Measurements from ENCODE around the gene OTOGL. TPM values are rescaled to one million over a fixed set of nuclear protein-coding genes. Genes with fewer than 3 reads are reported as not detected.

The OTOGL gene
- total RNA-seq, 1 experiment from 2014 or later: 0.44 TPM

DNA sequence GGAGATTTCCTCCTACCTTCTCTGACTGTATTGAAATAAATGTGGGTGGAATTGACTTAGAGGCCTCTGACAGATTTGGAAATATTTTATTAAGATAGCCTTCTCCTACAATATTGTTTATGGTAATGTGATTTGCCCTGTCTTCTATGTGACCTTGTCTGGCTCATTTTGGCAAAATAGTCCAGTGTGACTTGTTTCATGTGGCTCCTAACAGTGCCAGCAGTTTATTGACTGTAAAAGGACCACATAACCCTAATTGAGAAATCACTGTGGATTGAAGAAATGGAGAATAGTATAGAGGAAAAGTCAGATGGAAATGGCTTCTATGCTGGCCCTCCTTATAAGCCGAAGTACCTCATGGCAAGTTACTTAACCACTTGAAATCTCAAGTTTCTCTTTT, 173.8 kb downstream of the OTOGL start:
- DNase-seq: no peak
- H3K36me3 ChIP-seq (ENCODE audit: low read depth, low read length): no peaks in the 10 kb centered on the region
- H3K4me2 ChIP-seq (ENCODE audit: low read length): no peak overlapping the region
- H3K9me2 ChIP-seq (replicated peaks; ENCODE audit: low read length): no peaks in the 10 kb centered on the region
- no peak overlapping the region for H3K9ac ChIP-seq (ENCODE audit: low read length)
- no peak for ATAC-seq
- no peaks in the 10 kb centered on the region for H4K20me1 ChIP-seq (ENCODE audit: low read length)
- H3K4me3 ChIP-seq (ENCODE audit: low read length): no peak overlapping the region
- intact Hi-C loops (cut with micrococcal nuclease): loop anchor here (10.0 kb wide), 1 partner anchor 238 kb away; no protein-coding TSS in a partner anchor
- no TSS peak for BruUV-seq (replicated peaks)
- ChIA-PET CTCF (no interaction called here), POLR2A (ENCODE audit: unreplicated experiment) (interaction anchor here (0.6 to 0.7 kb wide), 2 partner anchors 15 to 726 kb away, joined by 3 read pairs; no protein-coding TSS in a partner anchor)
- no peaks in the 10 kb centered on the region for H3K9me3 ChIP-seq (ENCODE audit: low read length)
- no peak overlapping the region for H2AFZ ChIP-seq (ENCODE audit: low read length)
- no peak for TF ChIP-seq EZH2 (IDR thresholded peaks at IDR 0.05; ENCODE audit: low read length, unreplicated experiment)
- no peak for TF ChIP-seq CTCF (conservative IDR thresholded peaks at IDR 0.05; ENCODE audit: low read depth, low read length)
- TF ChIP-seq EZH2phosphoT487 (IDR thresholded peaks at IDR 0.05; ENCODE audit: borderline replicate concordance, low read length): no peak
- H3K79me2 ChIP-seq (ENCODE audit: low read length): no peaks in the 10 kb centered on the region
- no peak overlapping the region for H3K27ac ChIP-seq (ENCODE audit: low read length)
- H3F3A ChIP-seq (ENCODE audit: low read length, unreplicated experiment): no peaks in the 10 kb centered on the region
- no peaks in the 10 kb centered on the region for H3K27me3 ChIP-seq (ENCODE audit: low read length)
- peaks cover 26% of the 10 kb centered on the region for H3K4me1 ChIP-seq (ENCODE audit: insufficient read depth, low read length)

- no peaks in the 10 kb centered on the region for H3K27me3 ChIP-seq (ENCODE audit: low read length)
- H3K4me1 ChIP-seq (ENCODE audit: insufficient read depth, low read length): peaks cover 10% of the 10 kb centered on the region
- DNase-seq (peak; percentile 80), ATAC-seq (peak; percentile 97)
- TF ChIP-seq EZH2phosphoT487 (IDR thresholded peaks at IDR 0.05; ENCODE audit: borderline replicate concordance, low read length) (no peak), CTCF (conservative IDR thresholded peaks at IDR 0.05; ENCODE audit: low read depth, low read length) (no peak), EZH2 (IDR thresholded peaks at IDR 0.05; ENCODE audit: low read length, unreplicated experiment) (no peak)
- no peaks in the 10 kb centered on the region for H4K20me1 ChIP-seq (ENCODE audit: low read length)
- peak overlapping the region; percentile 53 for H3K4me2 ChIP-seq (ENCODE audit: low read length)
- H3K36me3 ChIP-seq (ENCODE audit: low read depth, low read length): no peaks in the 10 kb centered on the region
- intact Hi-C loops (cut with micrococcal nuclease): loop anchor here (10.0 kb wide), 1 partner anchor 243 kb away; no protein-coding TSS in a partner anchor
- H3K27ac ChIP-seq (ENCODE audit: low read length): no peak overlapping the region
- H3K79me2 ChIP-seq (ENCODE audit: low read length): no peaks in the 10 kb centered on the region
- H3K4me3 ChIP-seq (ENCODE audit: low read length): no peak overlapping the region
- CTCF ChIA-PET: no interaction called here
- no peak overlapping the region for H2AFZ ChIP-seq (ENCODE audit: low read length)
- no peaks in the 10 kb centered on the region for H3K9me3 ChIP-seq (ENCODE audit: low read length)
- POLR2A ChIA-PET (ENCODE audit: unreplicated experiment): no interaction called here
- no peaks in the 10 kb centered on the region for H3F3A ChIP-seq (ENCODE audit: low read length, unreplicated experiment)
- no peaks in the 10 kb centered on the region for H3K9me2 ChIP-seq (replicated peaks; ENCODE audit: low read length)
- no peak overlapping the region for H3K9ac ChIP-seq (ENCODE audit: low read length)
- BruUV-seq (replicated peaks): no TSS peak
Measured at GRCh38 chr12:80277732-80278131, 178.4 kb downstream of the OTOGL start.

- no peak for TF ChIP-seq EZH2phosphoT487 (IDR thresholded peaks at IDR 0.05; ENCODE audit: borderline replicate concordance, low read length)
- no peak for TF ChIP-seq CTCF (conservative IDR thresholded peaks at IDR 0.05; ENCODE audit: low read depth, low read length)
- TF ChIP-seq EZH2 (IDR thresholded peaks at IDR 0.05; ENCODE audit: low read length, unreplicated experiment): no peak
- H3K36me3 ChIP-seq (ENCODE audit: low read depth, low read length): no peaks in the 10 kb centered on the region
- H2AFZ ChIP-seq (ENCODE audit: low read length): no peak overlapping the region
- ATAC-seq (no peak), DNase-seq (no peak)
- no peak overlapping the region for H3K4me3 ChIP-seq (ENCODE audit: low read length)
- ChIA-PET POLR2A (ENCODE audit: unreplicated experiment) (no interaction called here), CTCF (no interaction called here)
- no peaks in the 10 kb centered on the region for H3K9me3 ChIP-seq (ENCODE audit: low read length)
- intact Hi-C loops (cut with micrococcal nuclease): no loop called here
- no peaks in the 10 kb centered on the region for H3K79me2 ChIP-seq (ENCODE audit: low read length)
- H3K27ac ChIP-seq (ENCODE audit: low read length): no peak overlapping the region
- no peaks in the 10 kb centered on the region for H3F3A ChIP-seq (ENCODE audit: low read length, unreplicated experiment)
- BruUV-seq (replicated peaks): no TSS peak
- H3K27me3 ChIP-seq (ENCODE audit: low read length): no peaks in the 10 kb centered on the region
- H3K4me2 ChIP-seq (ENCODE audit: low read length): no peak overlapping the region
- H3K9ac ChIP-seq (ENCODE audit: low read length): no peak overlapping the region
- H3K4me1 ChIP-seq (ENCODE audit: insufficient read depth, low read length): peaks cover 10% of the 10 kb centered on the region
- no peaks in the 10 kb centered on the region for H3K9me2 ChIP-seq (replicated peaks; ENCODE audit: low read length)
- H4K20me1 ChIP-seq (ENCODE audit: low read length): no peaks in the 10 kb centered on the region
Measured at GRCh38 chr12:80282226-80282625, 182.9 kb downstream of the OTOGL start.

Measured in PC-3 (cell line).